ENCODE results near the gene HOMER3. TPM values are rescaled to one million over a fixed set of nuclear protein-coding genes. Genes with fewer than 3 reads are reported as not detected.

The HOMER3 gene
- total and polyA plus RNA-seq, 2 of the 13 experiments (the other 11 are each of a cell fraction or from before 2014, with no cell fraction given), result 21.3 to 27.3 TPM

DNA sequence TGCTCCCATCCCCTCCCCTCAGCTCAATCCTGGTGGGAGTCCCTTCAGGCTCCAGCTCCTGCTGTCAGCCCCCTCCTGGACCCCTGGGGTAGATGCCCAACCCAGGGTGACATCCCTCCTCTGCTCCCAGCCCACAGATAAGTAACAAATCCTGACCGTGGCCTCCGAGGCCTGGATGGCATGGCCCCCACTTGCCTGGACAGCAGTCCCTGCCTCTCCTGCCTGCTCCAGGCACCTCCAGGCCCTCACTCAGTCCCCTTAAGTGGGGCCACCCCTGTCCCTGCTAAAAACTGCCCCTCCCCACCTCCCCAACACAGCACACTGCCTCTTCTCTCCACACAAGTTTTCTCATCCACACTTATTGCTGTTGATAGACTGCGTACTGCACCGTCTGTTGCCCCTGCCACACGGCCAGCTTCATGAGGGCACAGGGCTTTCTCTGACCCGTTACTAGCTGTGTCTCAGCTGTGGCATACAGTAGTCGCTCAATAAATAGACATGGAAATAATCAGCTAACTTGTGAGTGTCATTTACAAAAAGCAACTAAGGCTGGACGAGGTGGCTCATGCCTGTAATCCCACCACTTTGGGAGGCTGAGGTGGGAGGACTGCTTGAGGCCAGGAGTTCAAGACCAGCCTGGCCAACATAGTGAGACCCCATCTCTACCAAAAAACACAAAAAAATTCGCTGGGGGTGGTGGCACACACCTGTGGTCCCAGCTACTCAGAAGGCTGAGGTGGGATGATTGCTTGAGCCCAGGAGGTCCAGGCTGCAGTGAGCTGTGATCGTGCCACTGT lies 50.9 kb downstream of the HOMER3 start:
- TF ChIP-seq, protein P1, sequence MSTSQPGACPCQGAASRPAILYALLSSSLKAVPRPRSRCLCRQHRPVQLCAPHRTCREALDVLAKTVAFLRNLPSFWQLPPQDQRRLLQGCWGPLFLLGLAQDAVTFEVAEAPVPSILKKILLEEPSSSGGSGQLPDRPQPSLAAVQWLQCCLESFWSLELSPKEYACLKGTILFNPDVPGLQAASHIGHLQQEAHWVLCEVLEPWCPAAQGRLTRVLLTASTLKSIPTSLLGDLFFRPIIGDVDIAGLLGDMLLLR (CRISPR knock-in tag; IDR thresholded peaks at IDR 0.05), result no peak
- TF ChIP-seq ZNF121 (CRISPR knock-in tag; IDR thresholded peaks at IDR 0.05), result peak; percentile 49; the same call in 1 of the 2 replicates
- TF ChIP-seq KAT8 (CRISPR knock-in tag; IDR thresholded peaks at IDR 0.05), result no peak
- Histone ChIP-seq H3K36me3 (replicated peaks in 1 of 2; ENCODE audit: control insufficient read depth in 1 of 2, insufficient read depth in 2 of 2, low read length in 2 of 2) (no peaks in the 10 kb centered on the region), H2AFZ (ENCODE audit: low read length) (no peak overlapping the region), H4K20me1 (ENCODE audit: insufficient read depth, low read length) (no peaks in the 10 kb centered on the region), H3K27ac (ENCODE audit: extremely low read length, insufficient read depth, low read length) (no peak overlapping the region), H3K4me3 (replicated peaks in 1 of 3; ENCODE audit: insufficient read depth in 1 of 3, low read depth in 2 of 3, low read length in 3 of 3) (no peak overlapping the region), H3K4me2 (ENCODE audit: low read depth, low read length) (no peak overlapping the region), H3K9me3 (ENCODE audit: low read length) (no peaks in the 10 kb centered on the region), H3K4me1 (ENCODE audit: insufficient read depth, low read length) (peaks cover 6% of the 10 kb centered on the region), H3K79me2 (ENCODE audit: insufficient read depth, low read length) (no peaks in the 10 kb centered on the region), H3K9ac (ENCODE audit: insufficient read depth, low read depth, low read length) (no peak overlapping the region), H3K27me3 (ENCODE audit: control insufficient read depth in 1 of 2, insufficient read depth in 2 of 2, low read length in 2 of 2) (no peaks in the 10 kb centered on the region)
- ChIA-PET CTCF (ENCODE audit: low intra/inter-chr PET ratio, low total read pairs) (no interaction called here), POLR2A (no interaction called here)
- FAIRE-seq, result no peak
- no TSS peak for BruUV-seq (replicated peaks)
- intact Hi-C loops (cut with micrococcal nuclease; ENCODE audit: unreplicated experiment), result no loop called here
- 85% methylated on average over 10 of the region's 10 CpGs for WGBS (ENCODE audit: low lambda C conversion rate)
- ATAC-seq, result no peak
- DNase-seq (ENCODE audit: low spot score), result no peak
- in situ Hi-C loops (cut with HindIII; ENCODE audit: extremely low pct_ligation_motif_present, low pct_unique_long_range_greater_than_20kb), result loop anchor here (10.0 kb wide), 1 partner anchor 95 kb away; no protein-coding TSS in a partner anchor

DNA sequence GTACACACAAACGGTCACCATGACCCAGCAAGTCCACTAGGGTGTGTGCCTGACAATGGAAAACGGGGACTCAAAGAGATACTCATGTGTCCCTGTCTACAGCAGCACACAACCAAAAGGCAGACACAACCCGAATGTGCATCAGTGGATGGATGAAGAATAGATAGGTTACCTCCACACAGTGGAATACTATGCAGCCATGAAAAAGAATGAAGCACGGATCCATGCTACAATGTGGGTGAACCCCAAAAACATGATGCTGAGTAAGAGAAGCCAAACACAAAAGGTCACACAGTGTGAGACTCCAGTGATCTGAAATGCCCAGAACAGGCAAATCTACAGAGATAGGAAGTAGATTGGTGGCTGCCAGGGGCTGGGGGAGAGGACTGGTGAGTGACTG lies 54.0 kb downstream of the HOMER3 start:
- no TSS peak for BruUV-seq (replicated peaks)
- POLR2A ChIA-PET, result no interaction called here
- Histone ChIP-seq H3K27me3 (ENCODE audit: control insufficient read depth in 1 of 2, insufficient read depth in 2 of 2, low read length in 2 of 2) (no peaks in the 10 kb centered on the region), H3K4me3 (replicated peaks in 1 of 3; ENCODE audit: insufficient read depth in 1 of 3, low read depth in 2 of 3, low read length in 3 of 3) (no peak overlapping the region), H3K9ac (ENCODE audit: insufficient read depth, low read depth, low read length) (no peak overlapping the region), H3K79me2 (ENCODE audit: insufficient read depth, low read length) (no peaks in the 10 kb centered on the region), H3K36me3 (replicated peaks in 1 of 2; ENCODE audit: control insufficient read depth in 1 of 2, insufficient read depth in 2 of 2, low read length in 2 of 2) (no peaks in the 10 kb centered on the region; a peak in 1 of 5 replicates), H3K4me1 (ENCODE audit: insufficient read depth, low read length) (no peaks in the 10 kb centered on the region), H4K20me1 (ENCODE audit: insufficient read depth, low read length) (no peaks in the 10 kb centered on the region), H3K27ac (ENCODE audit: extremely low read length, insufficient read depth, low read length) (no peak overlapping the region), H3K9me3 (ENCODE audit: low read length) (no peaks in the 10 kb centered on the region), H2AFZ (ENCODE audit: low read length) (no peak overlapping the region), H3K4me2 (ENCODE audit: low read depth, low read length) (no peak overlapping the region)
- WGBS (ENCODE audit: low lambda C conversion rate), result 85% methylated on average over 4 of the region's 4 CpGs
- FAIRE-seq, result no peak
- CTCF ChIA-PET (ENCODE audit: low intra/inter-chr PET ratio, low total read pairs), result no interaction called here
- intact Hi-C loops (cut with micrococcal nuclease; ENCODE audit: unreplicated experiment) (no loop called here), in situ Hi-C loops (cut with HindIII; ENCODE audit: extremely low pct_ligation_motif_present, low pct_unique_long_range_greater_than_20kb) (no loop called here)
- DNase-seq (ENCODE audit: low spot score), result no peak
- TF ChIP-seq ZMYM3 (CRISPR knock-in tag; IDR thresholded peaks at IDR 0.05) (peak; percentile 79; the same call in 1 of the 2 replicates), ZNF12 (CRISPR knock-in tag; IDR thresholded peaks at IDR 0.05) (no peak), ZFY (CRISPR knock-in tag; IDR thresholded peaks at IDR 0.05) (no peak)
- ATAC-seq, result no peak
